Cardiac fibroblast (primary cell): ENCODE results near the gene MAPKAPK2.

Source experiments
- DNase-seq, 2 donors: peaks; one replicate each; pipeline versions ENCODE4 v3.0.0 to v3.0.0-alpha.2; 2010; ENCODE audit warnings: low read depth in 2 of 2
- H3K4me3 ChIP-seq, 2 donors: replicated peaks in 1 of 2; 1 replicate in 1 of 2; 2 replicates in 1 of 2; pipeline ENCODE4 v1.5.1; 2011; ENCODE audit warnings: low read depth in 2 of 2, low read length in 2 of 2, mild to moderate bottlenecking in 2 of 2, moderate library complexity in 1 of 2
- CTCF ChIP-seq: IDR thresholded peaks from one replicate; pipeline ENCODE4 v1.5.1; 2011; ENCODE audit warnings: low read depth, mild to moderate bottlenecking, low read length, inconsistent platforms

The MAPKAPK2 gene

GRCh38 chr1:206680279-206680678 lies 4.4 kb upstream of the MAPKAPK2 start:
- no peak overlapping the region for H3K4me3 ChIP-seq
- DNase-seq: no peak
- TF ChIP-seq CTCF: no peak

- TF ChIP-seq CTCF: no peak
- no peak for DNase-seq
- H3K4me3 ChIP-seq: no peak overlapping the region
These were observed 3.3 kb upstream of the MAPKAPK2 start for GRCh38 chr1:206681359-206681758.

- no peak for DNase-seq
- no peak for TF ChIP-seq CTCF
- H3K4me3 ChIP-seq: no peak overlapping the region
These were observed 2.6 kb upstream of the MAPKAPK2 start for GRCh38 chr1:206682111-206682510.

GRCh38 chr1:206683313-206683712 lies 1.4 kb upstream of the MAPKAPK2 start:
- no peak for DNase-seq
- no peak overlapping the region for H3K4me3 ChIP-seq
- no peak for TF ChIP-seq CTCF

GRCh38 chr1:206684003-206684402 lies 702 bp upstream of the MAPKAPK2 start:
- TF ChIP-seq CTCF: no peak
- no peak for DNase-seq
- no peak overlapping the region for H3K4me3 ChIP-seq

- H3K4me3 ChIP-seq: peak overlapping the region; percentile 87 to 89
- TF ChIP-seq CTCF: no peak
- DNase-seq: peak; percentile 34 to 44
These were observed 646 bp downstream of the MAPKAPK2 start for GRCh38 chr1:206685334-206685768.

GRCh38 chr1:206685769-206686477 lies 1.2 kb downstream of the MAPKAPK2 start:
- TF ChIP-seq CTCF: no peak
- peak; percentile 72 to 78 for DNase-seq
- H3K4me3 ChIP-seq: peak overlapping the region; percentile 87 to 89
